Ovary (tissue), 3 donors: ENCODE measurements around the gene KDM5A.

Experiments
- CTCF ChIP-seq, 3 donors: fragments of 450-650 bp in 2 of 3; fragments of 200-600 bp in 1 of 3; IDR thresholded peaks; one replicate each; pipeline versions ENCODE4 v1.5.1 to v1.8.0; 2016 to 2022; ENCODE audit warnings: antibody characterized with exemption in 3 of 3, mild to moderate bottlenecking in 1 of 3
- POLR2A ChIP-seq: fragments of 450-650 bp; IDR thresholded peaks from one replicate; pipeline ENCODE4 v1.6.1; 2017; ENCODE audit warnings: antibody characterized with exemption, mild to moderate bottlenecking, moderate library complexity
- donor health status: DM: no; HTN: no; CAD: no.

GRCh38 chr12:253116-253831, 135.8 kb downstream of the KDM5A start:
- TF ChIP-seq CTCF (IDR thresholded peaks at IDR 0.05) (no peak), POLR2A (no peak)
